GM18517 (cell line): ENCODE results near the gene MSH3.
"Not testable (repeated sequence)": the region's sequence is repeated elsewhere in the genome, so short reads cannot be mapped to it uniquely, and the experiment has no call there.

Experiments
- ATAC-seq: cut with Tn5 transposase; IDR thresholded peaks from one replicate; pipeline ENCODE4 v1.9.1; 2021; ENCODE audit warnings: mild to moderate bottlenecking, moderate library complexity; ENCODE audit not compliant: unreplicated experiment

MSH3 gene

GRCh38 chr5:80789319-80790016 lies 135.0 kb downstream of the MSH3 start:
- not testable (repeated sequence) for ATAC-seq

DNA sequence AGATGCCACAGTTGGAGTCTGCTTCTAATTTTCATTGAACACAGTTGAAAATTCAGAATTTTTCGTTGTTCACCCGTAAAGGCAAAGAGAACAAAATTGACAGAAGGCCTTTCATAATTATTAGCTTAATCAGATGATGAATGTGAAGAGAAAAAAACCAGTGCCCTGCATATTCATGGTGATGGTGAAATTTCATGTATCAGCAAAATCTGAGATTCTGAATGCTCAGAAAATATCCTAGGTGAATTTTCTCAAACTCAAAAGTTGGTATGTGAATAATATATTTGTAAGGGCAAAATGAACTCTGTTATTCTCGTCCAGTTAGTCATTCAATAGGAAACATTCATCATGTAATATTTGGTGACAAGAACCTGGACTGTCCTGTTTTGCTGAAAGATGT lies 136.2 kb downstream of the MSH3 start:
- no peak for ATAC-seq

- no peak for ATAC-seq
These were observed 138.9 kb downstream of the MSH3 start for GRCh38 chr5:80793354-80793753.

- ATAC-seq = no peak
These were observed 142.4 kb downstream of the MSH3 start for GRCh38 chr5:80796846-80797245.

GRCh38 chr5:80797428-80798024 lies 143.1 kb downstream of the MSH3 start:
- no peak for ATAC-seq

- no peak for ATAC-seq
These were observed 143.7 kb downstream of the MSH3 start for GRCh38 chr5:80798166-80798565.

DNA sequence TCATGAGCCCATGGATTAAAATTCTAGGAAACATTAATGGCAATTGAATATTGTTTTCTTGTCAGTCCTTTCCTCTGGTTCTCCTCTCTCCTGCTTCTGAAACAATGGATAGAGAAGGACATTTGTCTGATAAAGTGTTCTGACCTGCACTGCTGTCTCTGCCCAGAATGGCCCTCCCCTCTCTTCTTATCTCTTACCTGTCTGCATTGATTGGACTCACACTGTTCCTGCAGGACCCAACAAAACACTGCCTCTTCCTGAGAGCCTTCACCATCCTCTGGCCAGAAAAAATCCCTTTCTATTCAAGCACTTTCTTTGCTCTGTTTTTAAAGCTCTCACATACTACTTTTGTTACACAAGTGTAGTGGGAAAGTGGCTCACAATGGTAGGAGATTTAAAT lies 144.2 kb downstream of the MSH3 start:
- ATAC-seq = no peak

GRCh38 chr5:80799041-80799440 lies 144.6 kb downstream of the MSH3 start:
- no peak for ATAC-seq

DNA sequence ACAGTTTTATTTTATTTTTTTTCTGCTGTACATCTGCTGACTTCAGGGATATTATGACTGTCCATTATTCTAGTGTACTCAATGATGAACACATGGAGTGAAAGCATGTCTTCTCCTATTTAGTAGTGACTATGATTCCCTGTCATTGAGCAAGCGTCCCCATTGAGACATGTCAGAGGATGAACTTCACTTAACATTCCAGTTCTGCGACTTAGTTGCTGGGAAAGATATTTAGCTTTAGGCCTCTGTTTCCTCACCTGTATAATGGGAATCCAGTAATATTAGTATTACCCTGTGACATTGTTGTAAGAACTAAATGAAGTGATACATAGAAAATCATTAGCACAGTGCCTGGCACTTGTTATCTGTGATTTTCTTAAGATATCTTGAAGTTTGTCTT lies 145.1 kb downstream of the MSH3 start:
- no peak for ATAC-seq

GRCh38 chr5:80804332-80804731 lies 149.9 kb downstream of the MSH3 start:
- no peak for ATAC-seq

DNA sequence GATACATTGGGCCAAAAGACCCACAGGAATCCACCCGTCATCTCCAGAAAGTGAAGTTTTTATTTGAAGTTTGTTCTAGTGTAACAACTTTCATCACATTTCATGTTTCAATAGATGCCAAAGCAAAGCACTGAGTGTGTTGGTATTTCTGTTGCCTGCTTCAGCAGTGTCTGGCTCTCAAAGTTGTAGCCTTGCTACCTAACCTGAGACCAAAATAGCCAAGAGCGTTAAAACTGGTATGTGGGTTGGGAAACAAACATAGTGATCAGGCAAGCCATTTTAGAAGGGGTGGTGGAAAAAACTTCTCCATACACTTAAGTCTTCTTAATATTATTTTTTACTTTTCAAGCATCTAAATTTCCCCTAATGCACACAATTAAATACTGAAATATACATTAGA lies 150.6 kb downstream of the MSH3 start:
- ATAC-seq = no peak

- ATAC-seq = no peak
These were observed 152.5 kb downstream of the MSH3 start for GRCh38 chr5:80806929-80807328.

GRCh38 chr5:80809451-80809850 lies 155.0 kb downstream of the MSH3 start:
- no peak for ATAC-seq

DNA sequence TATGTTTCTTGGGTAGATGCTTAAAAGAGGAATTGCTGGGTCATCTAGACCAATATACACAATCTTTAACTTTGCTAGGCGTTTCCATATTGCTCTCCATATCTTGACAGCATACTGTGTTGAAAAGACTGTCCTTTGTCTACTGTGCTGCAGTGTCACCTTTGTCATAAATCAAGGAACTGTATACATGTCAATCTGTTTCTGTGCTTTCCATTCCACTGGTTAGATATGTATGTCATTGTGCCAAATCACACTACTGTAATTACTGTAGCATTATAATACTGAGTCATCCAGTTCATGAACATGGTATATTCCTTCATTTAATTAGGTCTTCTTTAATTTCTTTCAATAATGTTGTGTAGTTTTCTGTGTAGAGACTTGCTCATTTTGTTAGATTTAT lies 156.0 kb downstream of the MSH3 start:
- no peak for ATAC-seq

DNA sequence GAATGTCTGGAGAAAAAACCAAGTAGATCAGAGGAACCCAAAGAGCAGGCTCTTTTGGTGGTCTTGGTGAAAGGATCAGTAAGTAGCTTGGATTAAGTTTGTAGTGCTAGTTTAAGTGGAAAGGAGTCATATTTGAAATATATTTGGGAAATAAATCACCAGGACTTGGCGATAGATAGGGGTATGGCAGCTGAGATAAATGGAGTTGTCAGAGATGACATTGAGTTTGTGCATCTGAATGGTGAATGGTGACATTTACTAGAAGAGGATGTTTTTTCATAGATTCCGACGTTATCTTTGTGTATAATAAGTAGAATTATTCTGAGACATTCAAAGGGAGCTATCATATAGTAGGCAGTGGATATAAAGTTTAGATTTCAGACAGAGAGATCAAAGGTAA lies 162.1 kb downstream of the MSH3 start:
- ATAC-seq = no peak

GRCh38 chr5:80820685-80821084 lies 166.2 kb downstream of the MSH3 start:
- no peak for ATAC-seq

DNA sequence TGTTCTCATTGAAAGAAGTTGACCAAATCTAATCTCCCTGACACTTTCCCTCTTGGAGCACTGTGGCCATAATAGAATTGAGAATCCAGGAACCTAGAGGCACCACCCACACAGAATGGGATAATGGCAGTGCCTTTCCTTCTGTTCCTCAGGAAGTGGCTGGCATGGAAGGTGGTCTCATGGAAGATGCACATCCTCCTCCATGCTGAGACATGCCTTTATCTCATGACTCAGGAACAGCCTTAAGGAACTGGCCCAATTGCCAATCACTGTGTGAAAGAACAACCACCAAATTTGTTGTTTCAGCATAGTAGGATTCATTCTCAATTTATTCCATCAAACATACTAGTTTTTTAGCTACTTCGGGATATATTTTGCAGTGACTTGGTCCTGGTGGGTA lies 168.2 kb downstream of the MSH3 start:
- ATAC-seq = no peak

DNA sequence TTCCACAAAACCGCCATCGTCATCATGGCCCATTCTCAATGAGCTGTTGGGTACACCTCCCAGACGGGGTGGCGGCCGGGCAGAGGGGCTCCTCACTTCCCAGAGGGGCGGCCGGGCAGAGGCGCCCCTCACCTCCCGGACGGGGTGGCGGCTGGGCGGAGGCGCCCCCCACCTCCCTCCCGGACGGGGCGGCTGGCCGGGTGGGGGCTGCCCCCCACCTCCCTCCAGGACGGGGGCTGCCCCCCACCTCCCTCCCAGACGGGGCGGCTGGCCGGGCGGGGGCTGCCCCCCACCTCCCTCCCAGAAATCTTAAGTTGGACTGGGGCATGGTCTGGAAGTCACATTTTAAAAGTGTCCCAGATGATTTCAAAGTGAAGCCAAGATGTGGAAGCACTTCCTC lies 169.7 kb downstream of the MSH3 start:
- not testable (repeated sequence) for ATAC-seq

- ATAC-seq = no peak
These were observed 171.5 kb downstream of the MSH3 start for GRCh38 chr5:80825786-80826460.

DNA sequence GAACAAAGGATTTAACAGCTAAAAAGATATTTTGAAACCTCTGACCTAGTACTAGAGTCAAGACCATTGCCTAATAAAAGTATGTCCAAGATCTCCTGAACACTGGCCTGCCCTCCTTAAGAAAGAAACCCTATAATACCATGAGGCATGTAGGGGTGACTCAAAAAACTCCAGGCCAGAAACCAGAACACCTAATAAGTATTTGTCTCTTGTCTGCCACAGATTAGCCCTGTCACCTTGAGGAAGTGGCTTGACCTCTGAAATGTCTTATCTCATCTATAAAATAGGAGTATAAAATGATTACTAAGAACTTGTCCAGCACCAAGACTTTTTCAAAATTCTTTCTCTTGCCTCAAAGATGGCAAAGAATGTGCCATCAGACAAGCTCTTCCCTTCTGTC lies 180.3 kb downstream of the MSH3 start:
- no peak for ATAC-seq

- ATAC-seq = no peak
These were observed 180.7 kb downstream of the MSH3 start for GRCh38 chr5:80835128-80835527.

GRCh38 chr5:80837679-80838078 lies 183.2 kb downstream of the MSH3 start:
- ATAC-seq = peak; percentile 92
